IPS-11a (cell line): ENCODE results near the gene MYL6.

ENCODE experiments used
- H3K4me3 ChIP-seq: one replicate; pipeline ENCODE4 v1.5.1; 2013; ENCODE audit warnings: low read depth, low read length, control low read depth

MYL6 gene

GRCh38 chr12:56129206-56129941 is 28.8 kb upstream of the MYL6 start:
- H3K4me3 ChIP-seq = peak overlapping the region; percentile 96

GRCh38 chr12:56129942-56130495 is 28.1 kb upstream of the MYL6 start:
- H3K4me3 ChIP-seq = peak overlapping the region; percentile 96

GRCh38 chr12:56130876-56131275 is 27.3 kb upstream of the MYL6 start:
- H3K4me3 ChIP-seq = no peak overlapping the region

- no peak overlapping the region for H3K4me3 ChIP-seq
These were observed 23.3 kb upstream of the MYL6 start for GRCh38 chr12:56134897-56135296.

- no peak overlapping the region for H3K4me3 ChIP-seq
These were observed 20.1 kb upstream of the MYL6 start for GRCh38 chr12:56137853-56138571.

- H3K4me3 ChIP-seq = no peak overlapping the region
These were observed 16.0 kb upstream of the MYL6 start for GRCh38 chr12:56141946-56142784.

- H3K4me3 ChIP-seq = no peak overlapping the region
These were observed 14.9 kb upstream of the MYL6 start for GRCh38 chr12:56143217-56143616.

- H3K4me3 ChIP-seq = no peak overlapping the region
These were observed 14.3 kb upstream of the MYL6 start for GRCh38 chr12:56143870-56144269.

GRCh38 chr12:56145217-56145616 is 12.9 kb upstream of the MYL6 start:
- H3K4me3 ChIP-seq = no peak overlapping the region

- no peak overlapping the region for H3K4me3 ChIP-seq
These were observed 11.4 kb upstream of the MYL6 start for GRCh38 chr12:56146492-56147460.

- H3K4me3 ChIP-seq = no peak overlapping the region
These were observed 7.6 kb upstream of the MYL6 start for GRCh38 chr12:56150563-56150962.

- peak overlapping the region; percentile 79 for H3K4me3 ChIP-seq
These were observed 6.5 kb upstream of the MYL6 start for GRCh38 chr12:56151672-56152131.

- peak within 1 kb of the TSS; percentile 79 for H3K4me3 ChIP-seq
These were observed 5.9 kb upstream of the MYL6 start, which contains the start of gene MYL6B for GRCh38 chr12:56152132-56152755. Gene MYL6B (plus strand): TSS chr12:56152587. CDS start chr12:56153919, 1,332 bp downstream.

- peak overlapping the region; percentile 79 for H3K4me3 ChIP-seq
These were observed 5.1 kb upstream of the MYL6 start for GRCh38 chr12:56152756-56153677.

GRCh38 chr12:56153678-56154065 is 4.5 kb upstream of the MYL6 start:
- H3K4me3 ChIP-seq = no peak overlapping the region

GRCh38 chr12:56154246-56154771 is 3.9 kb upstream of the MYL6 start:
- H3K4me3 ChIP-seq = no peak overlapping the region

- no peak overlapping the region for H3K4me3 ChIP-seq
These were observed 3.3 kb upstream of the MYL6 start for GRCh38 chr12:56154818-56155217.

GRCh38 chr12:56155256-56155845 is 2.8 kb upstream of the MYL6 start:
- H3K4me3 ChIP-seq = no peak overlapping the region
